Nephron progenitor cell (in vitro differentiated cells): Measurements from ENCODE around the gene MRPL16.

Experiments used
- DNase-seq: peaks from one replicate; pipeline ENCODE4 v3.0.0; 2021
- H3K27ac Mint-ChIP-seq: 2 replicates; pipeline ENCODE4 v1.8.0; 2021; ENCODE audit warnings: mild to moderate bottlenecking, moderate library complexity, mixed read lengths
- H3K27me3 Mint-ChIP-seq: 2 replicates; pipeline ENCODE4 v1.8.0; 2021; ENCODE audit warnings: mild to moderate bottlenecking, low read depth, mixed read lengths; ENCODE audit not compliant: poor library complexity
- H3K36me3 Mint-ChIP-seq: 2 replicates; pipeline ENCODE4 v1.8.0; 2021; ENCODE audit warnings: low read depth, mixed read lengths
- H3K4me1 Mint-ChIP-seq: 2 replicates; pipeline ENCODE4 v1.8.0; 2021; ENCODE audit warnings: mixed read lengths
- H3K4me3 Mint-ChIP-seq: 2 replicates; pipeline ENCODE4 v1.8.0; 2021; ENCODE audit warnings: mild to moderate bottlenecking, moderate library complexity, mixed read lengths
- H3K9me3 Mint-ChIP-seq: 2 replicates; pipeline ENCODE4 v1.8.0; 2021; ENCODE audit warnings: mild to moderate bottlenecking, moderate library complexity, mixed read lengths
- CTCF ChIP-seq: fragments of 200-600 bp; sonication (generic); IDR thresholded peaks from 2 replicates; pipeline ENCODE4 v1.5.0; 2021; ENCODE audit warnings: antibody characterized with exemption

MRPL16 gene

DNA sequence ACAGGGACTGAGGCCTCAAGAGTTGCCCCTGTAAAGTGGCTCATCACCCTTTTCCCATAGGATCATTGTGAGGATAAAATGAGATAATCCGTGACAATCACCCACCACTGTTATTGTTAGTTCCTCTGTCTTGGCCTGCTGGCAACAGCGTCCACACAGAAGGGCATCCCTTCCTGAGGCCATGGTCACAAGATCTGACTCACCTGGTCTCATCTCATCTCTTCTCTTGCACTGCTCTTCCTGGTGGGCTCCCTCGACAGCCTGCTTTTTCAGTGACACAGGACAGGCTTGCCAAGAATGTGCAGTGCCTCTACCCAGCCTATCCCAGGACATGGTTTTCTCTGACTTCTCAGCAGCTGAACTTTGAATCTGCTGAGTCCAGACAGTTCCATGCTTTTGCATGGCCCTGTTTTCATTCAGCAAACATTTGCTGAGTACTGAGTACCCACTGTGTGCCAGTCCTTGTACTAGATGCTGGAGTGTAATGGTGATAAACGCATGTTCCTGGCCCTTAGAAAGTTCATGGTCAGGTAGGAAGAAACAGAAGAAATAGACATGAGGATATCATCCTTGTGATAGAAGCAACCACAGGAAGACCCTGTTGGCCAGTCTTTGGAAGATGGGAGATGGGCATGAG lies 52.1 kb downstream of the MRPL16 start:
- DNase-seq, result no peak
- Mint-ChIP-seq H3K9me3 (no peaks in the 10 kb centered on the region), H3K36me3 (no peaks in the 10 kb centered on the region), H3K27me3 (peaks cover 4% of the 10 kb centered on the region), H3K27ac (no peak overlapping the region), H3K4me1 (peaks cover 46% of the 10 kb centered on the region), H3K4me3 (no peak overlapping the region)
- no peak for TF ChIP-seq CTCF

- Mint-ChIP-seq H3K27ac (no peak overlapping the region), H3K4me3 (peak overlapping the region; percentile 94), H3K9me3 (no peaks in the 10 kb centered on the region), H3K27me3 (peaks cover 4% of the 10 kb centered on the region), H3K36me3 (no peaks in the 10 kb centered on the region), H3K4me1 (peaks cover 46% of the 10 kb centered on the region)
- no peak for TF ChIP-seq CTCF
- DNase-seq, result peak; percentile 5
These were observed 53.7 kb downstream of the MRPL16 start for GRCh38 chr11:59756845-59757244.

- Mint-ChIP-seq H3K4me1 (peaks cover 46% of the 10 kb centered on the region), H3K27me3 (peaks cover 4% of the 10 kb centered on the region), H3K9me3 (no peaks in the 10 kb centered on the region), H3K27ac (no peak overlapping the region), H3K36me3 (no peaks in the 10 kb centered on the region), H3K4me3 (peak overlapping the region; percentile 94)
- no peak for DNase-seq
- TF ChIP-seq CTCF, result no peak
These were observed 54.1 kb downstream of the MRPL16 start for GRCh38 chr11:59756558-59756840.
